ENCODE measurements around the gene TMED1.
"Not testable (repeated sequence)": the region's sequence is repeated elsewhere in the genome, so short reads cannot be mapped to it uniquely, and the experiment has no call there.

Gene TMED1

GRCh38 chr19:10861103-10861651 lies 25.2 kb upstream of the TMED1 start:
- DNase-seq, result no peak

- no peak for DNase-seq
Measured at GRCh38 chr19:10858204-10858828, 22.3 kb upstream of the TMED1 start.

- DNase-seq, result not testable (repeated sequence)
Measured at GRCh38 chr19:10856899-10857298, 20.9 kb upstream of the TMED1 start.

- DNase-seq, result no peak
Measured at GRCh38 chr19:10855879-10856522, 20.0 kb upstream of the TMED1 start.

- no peak for DNase-seq
Measured at GRCh38 chr19:10854350-10855089, 18.5 kb upstream of the TMED1 start.

GRCh38 chr19:10852941-10853340 lies 16.9 kb upstream of the TMED1 start:
- no peak for DNase-seq

GRCh38 chr19:10852098-10852800 lies 16.2 kb upstream of the TMED1 start:
- DNase-seq, result no peak

GRCh38 chr19:10850631-10851030 lies 14.6 kb upstream of the TMED1 start:
- DNase-seq, result no peak

GRCh38 chr19:10848230-10848856 lies 12.3 kb upstream of the TMED1 start, which contains the start of gene C19orf38:
Gene C19orf38, plus strand, starts transcription at chr19:10848415. Its CDS starts 94 bp downstream, at chr19:10848509.
- DNase-seq, result no peak

- no peak for DNase-seq
Measured at GRCh38 chr19:10846500-10847202, 10.6 kb upstream of the TMED1 start.

GRCh38 chr19:10842788-10843187 lies 6.8 kb upstream of the TMED1 start:
- no peak for DNase-seq

- DNase-seq, result no peak
Measured at GRCh38 chr19:10839114-10840050, 3.4 kb upstream of the TMED1 start.

GRCh38 chr19:10838377-10838776 lies 2.4 kb upstream of the TMED1 start:
- no peak for DNase-seq

- not testable (repeated sequence) for DNase-seq
Measured at GRCh38 chr19:10837649-10838048, 1.6 kb upstream of the TMED1 start.

- DNase-seq, result peak; percentile 90
Measured at GRCh38 chr19:10836479-10837330, 693 bp upstream of the TMED1 start.

GRCh38 chr19:10835089-10835753 lies 791 bp downstream of the TMED1 start:
- no peak for DNase-seq

- DNase-seq, result no peak
Measured at GRCh38 chr19:10832939-10833296, 3.1 kb downstream of the TMED1 start.

GRCh38 chr19:10831987-10832938 lies 3.7 kb downstream of the TMED1 start:
- DNase-seq, result no peak
